ENCODE measurements around the gene VWA1.
A peak's percentile ranks its signal among the peaks of the same experiment; 100 is the strongest.
"Not testable (repeated sequence)": the region's sequence is repeated elsewhere in the genome, so short reads cannot be mapped to it uniquely, and the experiment has no call there.

The VWA1 gene

DNA sequence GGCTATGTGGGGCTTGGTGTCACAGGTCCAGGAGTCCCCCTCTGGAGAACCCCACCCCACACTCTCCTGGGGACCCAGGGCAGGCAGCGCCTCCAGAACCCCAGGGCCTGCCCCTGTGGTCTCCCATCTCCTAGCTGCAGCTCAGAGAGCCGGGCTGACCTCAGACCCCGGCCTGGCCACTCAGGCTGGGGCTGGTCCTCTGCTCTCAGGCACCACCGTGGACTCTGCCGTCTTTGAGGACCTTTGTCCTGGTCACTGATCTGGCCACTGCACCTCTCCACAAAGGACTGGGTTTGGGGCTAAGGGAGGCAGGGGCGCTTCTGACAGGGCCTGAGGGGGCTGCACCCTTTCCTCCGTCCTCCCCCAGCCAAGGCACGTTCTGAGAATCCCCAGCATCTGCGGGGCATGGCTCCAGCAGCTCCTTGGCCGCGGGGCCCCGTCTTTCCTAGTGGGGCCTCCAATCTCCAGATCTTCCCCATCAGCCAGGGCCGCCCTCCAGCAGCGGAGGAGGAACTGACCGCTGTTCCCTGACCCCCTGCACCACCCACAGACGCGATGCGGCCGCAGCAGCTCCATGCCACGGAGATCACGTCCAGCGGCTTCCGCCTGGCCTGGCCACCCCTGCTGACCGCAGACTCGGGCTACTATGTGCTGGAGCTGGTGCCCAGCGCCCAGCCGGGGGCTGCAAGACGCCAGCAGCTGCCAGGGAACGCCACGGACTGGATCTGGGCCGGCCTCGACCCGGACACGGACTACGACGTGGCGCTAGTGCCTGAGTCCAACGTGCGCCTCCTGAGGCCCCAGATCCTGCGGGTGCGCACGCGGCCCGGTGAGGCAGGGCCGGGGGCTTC lies 3.3 kb downstream of the VWA1 start:
- TF ChIP-seq, protein P1, sequence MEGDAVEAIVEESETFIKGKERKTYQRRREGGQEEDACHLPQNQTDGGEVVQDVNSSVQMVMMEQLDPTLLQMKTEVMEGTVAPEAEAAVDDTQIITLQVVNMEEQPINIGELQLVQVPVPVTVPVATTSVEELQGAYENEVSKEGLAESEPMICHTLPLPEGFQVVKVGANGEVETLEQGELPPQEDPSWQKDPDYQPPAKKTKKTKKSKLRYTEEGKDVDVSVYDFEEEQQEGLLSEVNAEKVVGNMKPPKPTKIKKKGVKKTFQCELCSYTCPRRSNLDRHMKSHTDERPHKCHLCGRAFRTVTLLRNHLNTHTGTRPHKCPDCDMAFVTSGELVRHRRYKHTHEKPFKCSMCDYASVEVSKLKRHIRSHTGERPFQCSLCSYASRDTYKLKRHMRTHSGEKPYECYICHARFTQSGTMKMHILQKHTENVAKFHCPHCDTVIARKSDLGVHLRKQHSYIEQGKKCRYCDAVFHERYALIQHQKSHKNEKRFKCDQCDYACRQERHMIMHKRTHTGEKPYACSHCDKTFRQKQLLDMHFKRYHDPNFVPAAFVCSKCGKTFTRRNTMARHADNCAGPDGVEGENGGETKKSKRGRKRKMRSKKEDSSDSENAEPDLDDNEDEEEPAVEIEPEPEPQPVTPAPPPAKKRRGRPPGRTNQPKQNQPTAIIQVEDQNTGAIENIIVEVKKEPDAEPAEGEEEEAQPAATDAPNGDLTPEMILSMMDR (IDR thresholded peaks at IDR 0.05; ENCODE audit: low read depth, low read length, missing control alignments) = no peak
- no peak overlapping the region for H3K4me3 ChIP-seq (ENCODE audit: low read depth, low read length)
- no peak for DNase-seq (ENCODE audit: low read depth)

DNA sequence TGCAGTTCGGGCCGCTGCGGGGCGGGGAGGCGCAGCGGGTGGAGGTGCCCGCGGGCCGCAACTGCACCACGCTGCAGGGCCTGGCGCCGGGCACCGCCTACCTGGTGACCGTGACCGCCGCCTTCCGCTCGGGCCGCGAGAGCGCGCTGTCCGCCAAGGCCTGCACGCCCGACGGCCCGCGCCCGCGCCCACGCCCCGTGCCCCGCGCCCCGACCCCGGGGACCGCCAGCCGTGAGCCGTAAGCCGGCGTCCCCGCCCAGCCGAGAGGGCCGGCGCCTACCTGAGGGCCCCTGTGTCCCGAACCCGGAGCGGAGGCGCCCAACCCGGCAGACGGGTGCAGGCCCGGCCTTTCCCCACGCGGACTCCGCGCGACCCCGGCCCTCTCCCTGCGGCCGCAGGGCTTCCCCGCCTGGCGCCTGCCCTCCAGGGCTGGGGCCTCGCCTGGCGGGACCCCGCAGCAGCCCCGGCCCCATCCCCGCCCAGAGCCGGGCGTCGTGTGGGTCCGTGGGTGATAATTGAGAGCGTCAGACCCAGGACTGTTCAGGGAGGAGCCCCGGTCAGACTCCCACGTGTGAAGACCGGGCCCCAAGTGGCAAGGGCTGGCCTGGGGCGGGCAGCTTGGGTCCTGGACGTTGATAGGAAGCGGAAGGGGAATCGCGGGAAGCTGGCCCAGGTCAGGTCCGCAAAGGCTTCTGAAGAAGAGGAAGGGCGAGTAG lies 4.2 kb downstream of the VWA1 start:
- DNase-seq (ENCODE audit: low read depth) = no peak
- TF ChIP-seq, protein P1 (IDR thresholded peaks at IDR 0.05; ENCODE audit: low read depth, low read length, missing control alignments) = no peak
- no peak overlapping the region for H3K4me3 ChIP-seq (ENCODE audit: low read depth, low read length)

DNA sequence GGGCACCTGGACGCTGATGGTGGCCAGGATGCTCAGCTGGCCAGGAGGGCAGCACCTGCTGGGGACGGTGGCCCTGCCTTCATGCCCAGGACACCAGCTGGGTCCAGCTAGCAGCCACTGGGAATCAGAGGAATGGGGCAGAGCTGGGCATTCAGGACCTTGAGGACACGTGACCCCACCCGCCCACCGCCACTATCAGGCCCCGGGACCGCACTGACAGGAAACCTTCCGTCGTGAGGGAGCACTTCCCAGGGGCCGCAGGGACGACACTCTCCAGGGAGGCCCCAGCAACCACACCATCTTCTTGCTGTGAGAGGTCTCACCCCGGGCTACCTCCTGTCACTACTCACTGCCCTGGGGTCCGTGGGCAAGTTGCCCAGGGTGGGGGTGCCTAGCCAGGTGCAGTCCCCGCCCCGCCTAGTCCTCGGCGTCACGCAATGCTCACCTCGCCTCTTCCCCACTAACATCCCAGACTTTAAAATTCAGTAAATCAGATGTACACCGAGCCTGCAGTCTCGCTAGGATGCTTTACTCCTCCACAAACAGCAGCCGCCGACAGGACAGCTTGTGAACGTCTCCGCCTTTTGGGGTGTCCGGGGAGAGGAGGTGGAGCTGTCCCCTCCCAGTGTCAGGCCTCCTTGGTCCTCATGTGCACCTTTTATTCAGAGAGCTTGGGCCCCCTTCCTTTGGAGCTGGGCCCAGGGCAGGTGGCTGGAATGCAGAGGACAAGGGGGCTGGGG lies 4.9 kb downstream of the VWA1 start:
- DNase-seq (ENCODE audit: low read depth) = no peak
- no peak overlapping the region for H3K4me3 ChIP-seq (ENCODE audit: low read depth, low read length)
- TF ChIP-seq, protein P1 (IDR thresholded peaks at IDR 0.05; ENCODE audit: low read depth, low read length, missing control alignments) = no peak

DNA sequence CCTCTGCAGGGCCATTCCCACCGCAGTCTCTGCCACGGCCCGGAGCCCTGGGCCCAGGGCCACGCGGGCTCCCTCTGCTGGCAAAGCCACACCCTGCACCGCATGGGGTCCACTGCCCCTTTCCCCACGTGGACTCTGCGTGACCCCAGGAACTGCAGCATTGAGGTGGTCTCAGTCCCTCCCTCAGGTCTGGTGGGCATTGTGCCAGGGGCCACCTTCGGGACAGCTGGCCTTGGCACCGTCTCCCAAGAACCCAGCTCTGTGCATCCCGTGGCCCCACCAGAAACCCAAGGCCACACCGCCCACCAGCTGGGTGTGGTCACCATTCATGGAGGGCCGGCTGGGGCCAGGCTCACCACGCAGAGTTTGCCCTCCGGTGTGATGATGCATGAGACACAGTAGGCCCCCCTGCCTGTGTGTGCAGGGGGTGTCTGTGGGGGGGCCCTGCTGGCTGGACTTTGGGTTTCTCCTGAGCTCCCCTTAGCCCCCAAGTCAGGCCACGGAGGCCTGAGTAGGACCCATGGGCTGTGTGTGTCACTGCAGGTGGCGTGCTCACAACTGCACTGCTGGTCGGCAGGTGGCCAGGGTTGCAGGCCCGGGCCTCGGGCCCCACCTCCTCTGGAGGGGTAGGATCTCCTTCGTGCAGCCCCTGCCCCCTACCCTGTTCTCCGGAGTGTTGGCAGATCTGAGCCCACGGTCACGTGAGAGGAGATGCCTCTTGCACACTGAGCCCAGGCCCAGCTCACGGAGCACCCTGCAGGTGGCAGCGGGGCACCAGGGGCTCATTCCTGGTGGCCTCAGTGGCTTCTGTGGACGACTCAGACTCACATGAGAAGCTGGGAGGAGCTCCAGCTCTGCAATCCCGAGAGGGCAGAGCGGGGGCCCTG lies 5.8 kb downstream of the VWA1 start:
- TF ChIP-seq, protein P1 (IDR thresholded peaks at IDR 0.05; ENCODE audit: low read depth, low read length, missing control alignments) = peak; percentile 95
- no peak overlapping the region for H3K4me3 ChIP-seq (ENCODE audit: low read depth, low read length)
- no peak for DNase-seq (ENCODE audit: low read depth)

DNA sequence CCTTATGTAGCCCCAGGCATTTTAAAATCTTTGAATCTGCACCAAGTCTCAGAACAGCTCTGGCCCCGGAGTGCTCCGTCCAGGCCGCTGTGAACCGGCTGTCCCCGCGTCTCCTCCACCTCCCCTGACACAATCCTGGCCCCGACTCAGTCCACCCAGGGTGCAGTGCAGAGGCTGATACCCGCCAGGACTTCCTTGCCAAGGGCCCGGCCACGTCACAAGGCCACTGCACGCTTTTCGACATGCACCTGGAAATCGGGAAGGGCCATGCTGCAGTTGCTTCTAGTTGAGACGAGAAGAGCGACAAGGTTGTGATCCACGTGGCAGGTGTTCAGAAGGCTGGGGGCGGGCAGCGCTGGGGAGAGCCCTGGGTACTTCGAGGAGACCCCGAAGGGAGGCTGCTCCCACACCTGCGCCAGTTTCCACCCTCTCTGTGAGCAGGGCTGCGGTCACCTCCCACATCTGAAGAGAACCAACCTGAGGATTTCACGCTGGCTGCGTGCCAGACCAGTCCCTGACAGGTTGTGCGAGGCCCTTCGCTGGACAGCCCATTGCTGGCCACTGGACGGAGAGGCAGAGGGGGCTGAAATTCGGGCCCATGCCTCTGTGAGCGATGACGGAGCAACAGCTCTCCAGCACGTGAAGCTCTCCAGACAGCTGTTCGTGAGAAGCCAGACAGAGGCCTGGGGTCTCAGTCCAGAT lies 6.7 kb downstream of the VWA1 start:
- H3K4me3 ChIP-seq (ENCODE audit: low read depth, low read length) = no peak overlapping the region
- TF ChIP-seq, protein P1 (IDR thresholded peaks at IDR 0.05; ENCODE audit: low read depth, low read length, missing control alignments) = no peak
- DNase-seq (ENCODE audit: low read depth) = no peak

DNA sequence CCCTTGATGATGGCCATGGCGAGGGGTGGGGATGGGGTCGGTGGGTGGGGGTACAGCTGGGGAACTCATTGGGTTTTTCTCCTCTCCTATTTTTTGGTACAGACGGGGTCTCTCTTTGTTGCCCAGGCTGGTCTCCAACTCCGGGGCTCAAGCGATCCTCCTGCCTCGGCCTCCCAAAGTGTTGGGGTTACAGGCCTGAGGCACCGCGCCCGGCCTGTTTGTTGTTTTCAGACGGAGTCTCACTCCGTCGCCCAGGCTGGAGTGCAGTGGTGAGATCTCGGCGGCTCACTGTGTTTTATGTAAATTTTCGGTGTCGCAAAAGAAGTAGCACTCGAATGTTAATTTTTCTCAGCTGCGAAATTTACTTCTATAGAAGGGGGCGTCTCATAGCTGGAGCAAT lies 11.1 kb downstream of the VWA1 start:
- H3K4me3 ChIP-seq (ENCODE audit: low read depth, low read length); DNase-seq (ENCODE audit: low read depth): not testable (repeated sequence)

Data from GM12864 (cell line).